DOHH2 (cell line): ENCODE results near the gene COG2.

ENCODE experiments used
- H3F3A ChIP-seq: fragments of 200-600 bp; sonication (generic), shearing (Covaris generic); 2 replicates; pipeline ENCODE4 v1.6.0; 2016; ENCODE audit warnings: antibody characterized with exemption, mild to moderate bottlenecking; ENCODE audit not compliant: control insufficient read depth, insufficient read depth
- H3K27ac ChIP-seq: fragments of 200-600 bp; sonication (generic); 2 replicates; pipeline ENCODE4 v1.5.1; 2014; ENCODE audit warnings: low read depth, mild to moderate bottlenecking, low read length, moderate library complexity
- H3K27me3 ChIP-seq: fragments of 200-600 bp; sonication (generic); 2 replicates; pipeline ENCODE4 v1.6.1; 2014; ENCODE audit warnings: mild to moderate bottlenecking, low read length, mixed read lengths; ENCODE audit not compliant: control insufficient read depth
- H3K36me3 ChIP-seq: fragments of 200-600 bp; sonication (generic); 2 replicates; pipeline ENCODE4 v1.6.1; 2014; ENCODE audit warnings: mild to moderate bottlenecking, low read length, moderate library complexity, mixed read lengths; ENCODE audit not compliant: control insufficient read depth
- H3K4me1 ChIP-seq: fragments of 200-600 bp; sonication (generic); 2 replicates; pipeline ENCODE4 v1.6.1; 2014; ENCODE audit warnings: mild to moderate bottlenecking, low read length, mixed read lengths; ENCODE audit not compliant: control insufficient read depth
- H3K4me2 ChIP-seq: fragments of 200-600 bp; sonication (generic); 2 replicates; pipeline ENCODE4 v1.6.0; 2014; ENCODE audit warnings: mild to moderate bottlenecking, low read length, moderate library complexity
- H3K4me3 ChIP-seq: fragments of 200-600 bp; sonication (generic); 2 replicates; pipeline ENCODE4 v1.5.1; 2014; ENCODE audit warnings: mild to moderate bottlenecking, low read length, mixed read lengths
- H3K79me2 ChIP-seq: fragments of 200-600 bp; sonication (generic); 2 replicates; pipeline ENCODE4 v1.6.1; 2014; ENCODE audit warnings: mild to moderate bottlenecking, low read length, mixed read lengths; ENCODE audit not compliant: control insufficient read depth
- H3K9me2 ChIP-seq: fragments of 200-600 bp; sonication (generic); replicated peaks from 2 replicates; pipeline ENCODE4 v1.6.1; 2014; ENCODE audit warnings: mild to moderate bottlenecking, low read length, mixed read lengths; ENCODE audit not compliant: control insufficient read depth
- H3K9me3 ChIP-seq: fragments of 200-600 bp; sonication (generic); 2 replicates; pipeline ENCODE4 v1.6.1; 2014; ENCODE audit warnings: antibody characterized with exemption, low read length, mixed read lengths; ENCODE audit not compliant: control insufficient read depth, insufficient read depth
- H4K20me1 ChIP-seq: fragments of 200-600 bp; sonication (generic); 2 replicates; pipeline ENCODE4 v1.6.0; 2014; ENCODE audit warnings: low read depth, mild to moderate bottlenecking, antibody characterized with exemption, low read length, moderate library complexity; ENCODE audit not compliant: control insufficient read depth, insufficient read depth
- CTCF ChIP-seq: fragments of 200-600 bp; sonication (generic); IDR thresholded peaks from one replicate; pipeline ENCODE4 v1.5.1; 2014; ENCODE audit warnings: antibody characterized with exemption, mild to moderate bottlenecking, low read depth, low read length; ENCODE audit not compliant: poor library complexity, severe bottlenecking
- EZH2phosphoT487 ChIP-seq: fragments of 200-600 bp; sonication (generic); IDR thresholded peaks from 2 replicates; pipeline ENCODE4 v1.6.1; 2017; ENCODE audit warnings: borderline replicate concordance, mild to moderate bottlenecking, antibody characterized with exemption, low read length, moderate library complexity, mixed read lengths

Gene COG2

DNA sequence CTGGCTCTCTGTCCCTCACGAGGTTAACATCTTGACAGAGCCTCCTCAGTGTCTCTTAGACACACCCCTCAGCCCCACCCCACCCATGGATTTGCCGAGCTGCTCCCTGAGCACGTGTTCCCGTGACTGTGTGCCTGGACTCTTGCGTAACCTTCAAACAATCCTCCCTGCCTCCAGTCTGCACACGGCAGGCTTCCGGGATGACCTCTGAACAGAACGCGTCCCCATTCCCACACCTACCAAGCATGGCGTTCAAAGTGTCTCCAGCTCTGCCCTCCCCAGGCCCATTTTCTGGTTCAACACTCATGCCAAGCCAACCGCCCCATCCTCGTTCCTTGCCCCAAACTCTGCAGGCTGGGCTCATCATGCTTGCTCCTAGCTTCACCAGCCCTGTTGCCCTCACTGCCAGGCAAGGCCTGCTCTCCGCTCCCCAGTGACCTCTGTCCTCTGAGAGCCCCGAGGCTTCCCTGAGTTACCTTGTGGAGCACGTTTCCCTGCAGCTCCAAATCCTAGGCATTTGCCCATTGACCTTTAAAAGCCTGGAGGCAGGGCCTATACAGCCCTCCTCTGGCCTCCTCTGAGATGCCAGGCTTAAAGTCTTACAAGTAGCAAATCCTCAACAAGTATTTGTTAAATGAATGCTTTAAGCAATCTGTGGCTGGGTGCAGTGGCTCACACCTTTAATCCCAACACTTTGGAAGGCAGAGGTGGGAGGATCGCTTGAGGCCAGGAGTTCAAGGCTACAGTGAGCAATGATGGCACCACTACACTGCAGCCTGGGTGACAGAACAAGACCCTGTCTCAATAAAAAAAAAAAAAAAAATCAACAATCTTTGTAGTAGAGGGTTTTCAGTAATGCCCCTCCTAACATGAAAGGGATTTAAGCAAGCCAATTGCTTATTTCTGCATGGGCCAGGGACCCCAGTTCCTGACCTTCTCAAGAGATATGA is 66.6 kb downstream of the COG2 start:
- no peak overlapping the region for H3K4me3 ChIP-seq
- H3F3A ChIP-seq, result no peaks in the 10 kb centered on the region
- no peak overlapping the region for H3K4me2 ChIP-seq
- H3K4me1 ChIP-seq, result no peaks in the 10 kb centered on the region
- TF ChIP-seq EZH2phosphoT487 (no peak), CTCF (no peak)
- no peaks in the 10 kb centered on the region for H3K9me2 ChIP-seq
- H3K9me3 ChIP-seq, result no peaks in the 10 kb centered on the region
- H3K36me3 ChIP-seq, result no peaks in the 10 kb centered on the region
- H3K27ac ChIP-seq, result no peak overlapping the region
- H4K20me1 ChIP-seq, result no peaks in the 10 kb centered on the region
- no peaks in the 10 kb centered on the region for H3K79me2 ChIP-seq
- H3K27me3 ChIP-seq, result no peaks in the 10 kb centered on the region

- Histone ChIP-seq H4K20me1 (no peaks in the 10 kb centered on the region), H3F3A (no peaks in the 10 kb centered on the region), H3K27ac (no peak overlapping the region), H3K79me2 (no peaks in the 10 kb centered on the region), H3K36me3 (no peaks in the 10 kb centered on the region), H3K9me3 (no peaks in the 10 kb centered on the region), H3K9me2 (no peaks in the 10 kb centered on the region), H3K4me1 (no peaks in the 10 kb centered on the region), H3K4me2 (no peak overlapping the region), H3K27me3 (no peaks in the 10 kb centered on the region), H3K4me3 (no peak overlapping the region)
- TF ChIP-seq CTCF, result no peak
- TF ChIP-seq EZH2phosphoT487, result no peak
Measured at GRCh38 chr1:230709619-230710542, 67.6 kb downstream of the COG2 start.

DNA sequence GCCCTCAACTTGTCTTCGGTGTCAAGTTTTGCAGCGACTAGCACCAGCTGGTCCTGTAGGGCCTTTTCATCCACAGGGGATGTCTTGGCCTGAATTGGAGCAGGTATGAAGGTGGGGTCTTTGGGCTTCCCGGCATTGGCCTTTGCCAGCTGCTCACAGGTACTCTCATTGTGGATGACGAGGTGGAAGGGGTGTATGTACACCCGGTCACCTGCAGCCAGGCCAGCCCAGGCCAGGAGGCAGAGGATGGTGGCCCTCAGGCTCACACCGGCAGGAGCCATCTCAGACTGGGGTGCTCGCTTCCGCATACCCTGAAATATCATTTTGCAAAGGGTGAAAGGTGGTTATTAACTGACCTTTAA is 68.2 kb downstream of the COG2 start:
- Histone ChIP-seq H3K4me2 (no peak overlapping the region), H3K27me3 (no peaks in the 10 kb centered on the region), H3K9me2 (no peaks in the 10 kb centered on the region), H3K79me2 (no peaks in the 10 kb centered on the region), H4K20me1 (no peaks in the 10 kb centered on the region), H3K4me1 (no peaks in the 10 kb centered on the region), H3K27ac (no peak overlapping the region), H3K4me3 (no peak overlapping the region), H3K9me3 (no peaks in the 10 kb centered on the region), H3F3A (no peaks in the 10 kb centered on the region), H3K36me3 (no peaks in the 10 kb centered on the region)
- TF ChIP-seq CTCF (no peak), EZH2phosphoT487 (no peak)
